ENCODE data around the gene NUDCD3.

NUDCD3 gene

DNA sequence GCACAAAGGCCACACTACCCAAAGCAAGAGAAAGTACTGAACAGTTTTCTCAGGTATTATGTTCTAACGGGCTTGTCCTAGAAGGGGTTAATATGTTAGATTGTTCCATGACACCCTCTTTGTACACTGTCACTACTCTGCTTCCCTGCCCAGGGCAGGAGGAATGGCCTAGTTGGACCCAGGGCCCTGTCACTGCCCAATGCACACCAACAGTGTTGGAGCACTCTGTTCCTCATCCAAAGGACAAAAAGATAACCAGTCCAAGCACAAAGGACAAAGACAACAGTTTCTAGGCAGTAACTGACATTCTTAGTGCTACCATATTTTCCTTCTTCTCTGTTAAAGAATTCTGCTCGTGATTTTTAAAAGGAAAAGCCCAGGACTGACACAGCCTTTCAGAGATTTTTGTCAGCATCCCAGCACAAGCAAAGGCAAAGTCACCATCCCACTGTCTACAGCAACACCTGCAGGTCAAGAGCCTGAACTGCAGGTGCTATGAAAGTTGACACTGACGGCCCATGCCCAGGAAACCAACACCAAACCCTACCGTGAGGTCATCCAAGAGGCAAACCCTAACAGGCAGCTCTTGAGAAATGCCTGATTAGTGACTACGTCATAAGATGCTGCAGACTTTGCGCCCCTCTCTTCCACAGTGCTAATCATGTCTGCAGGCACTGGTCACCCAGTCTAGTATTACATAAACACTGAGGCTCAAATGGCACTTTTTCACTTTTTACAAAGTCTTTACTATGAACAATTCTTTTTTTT is 13.2 kb downstream of the NUDCD3 start:
- peak; percentile 54 to 60 for DNase-seq

DNA sequence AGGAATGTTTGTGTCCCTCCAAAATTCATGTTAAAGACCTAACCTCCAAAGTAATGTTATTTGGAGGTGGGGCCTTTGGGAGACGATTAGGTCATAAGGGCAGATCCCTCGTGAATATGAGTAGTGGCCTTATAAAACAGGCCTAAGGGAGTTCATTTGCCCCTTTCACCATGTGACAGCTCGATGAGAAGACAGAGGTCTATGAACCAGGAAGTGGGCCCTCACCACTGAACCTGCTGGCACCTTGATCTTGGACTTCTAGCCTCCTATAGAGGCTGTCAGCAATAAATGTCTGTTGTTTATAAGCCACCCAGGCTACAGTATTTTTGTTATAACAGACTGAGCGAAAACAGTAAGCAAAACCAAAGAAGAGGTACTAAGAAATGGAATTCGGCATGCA is 14.1 kb downstream of the NUDCD3 start:
- no peak for DNase-seq

DNA sequence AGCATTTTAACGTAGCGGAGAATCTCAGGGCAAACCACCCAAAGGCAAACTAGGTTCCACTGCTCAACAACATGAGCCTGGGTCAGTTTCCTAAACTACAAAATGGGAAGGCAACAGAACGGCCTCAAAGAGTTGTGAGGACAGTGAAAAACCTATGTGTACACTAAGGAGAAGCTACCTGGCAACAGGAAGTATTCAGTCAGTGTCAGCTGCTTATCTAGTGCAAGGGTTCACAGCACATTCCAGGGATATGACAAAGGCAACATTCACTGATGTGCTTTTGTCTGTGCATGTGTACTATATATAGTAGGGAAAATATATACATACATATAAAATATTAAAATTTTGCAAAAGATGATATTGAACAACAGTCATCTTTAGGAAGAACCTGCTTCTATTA is 17.2 kb downstream of the NUDCD3 start:
- no peak for DNase-seq

DNA sequence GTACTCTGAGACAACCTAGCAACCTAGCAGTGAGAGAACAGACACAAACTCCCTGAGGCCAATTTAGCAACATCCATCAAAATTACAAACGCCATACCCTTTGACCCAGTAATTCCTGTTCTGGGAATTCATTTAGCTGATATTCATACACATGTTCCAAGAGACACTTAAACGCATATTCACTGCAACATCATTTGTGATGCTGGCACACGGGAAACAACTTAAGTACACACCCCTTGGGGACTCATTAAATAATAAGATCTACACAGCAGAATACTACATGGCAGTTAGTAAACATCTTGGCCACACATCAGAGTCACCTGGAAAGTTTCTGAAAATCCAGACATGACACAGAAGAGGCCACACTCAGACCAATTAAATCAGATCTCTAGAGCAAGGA is 17.6 kb downstream of the NUDCD3 start:
- no peak for DNase-seq

DNA sequence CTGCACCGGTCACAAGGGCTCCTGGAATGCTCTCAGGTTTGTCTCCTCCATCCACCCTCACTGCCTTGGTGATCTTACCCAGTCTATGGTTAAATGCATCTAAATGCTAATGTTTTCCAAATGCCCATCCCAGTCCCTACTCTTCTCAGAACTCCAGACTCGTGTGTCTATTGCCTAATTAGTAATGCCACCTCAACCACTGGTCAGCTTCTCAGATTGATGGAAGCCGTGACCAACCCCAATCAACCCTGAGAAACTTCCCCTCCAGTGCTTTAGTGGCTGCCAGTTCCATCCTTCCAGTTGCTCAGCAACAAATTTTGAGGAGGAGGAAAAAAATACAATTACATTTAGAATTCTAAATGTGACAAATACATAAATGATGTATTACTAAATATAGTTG is 18.6 kb downstream of the NUDCD3 start:
- DNase-seq, result no peak

DNA sequence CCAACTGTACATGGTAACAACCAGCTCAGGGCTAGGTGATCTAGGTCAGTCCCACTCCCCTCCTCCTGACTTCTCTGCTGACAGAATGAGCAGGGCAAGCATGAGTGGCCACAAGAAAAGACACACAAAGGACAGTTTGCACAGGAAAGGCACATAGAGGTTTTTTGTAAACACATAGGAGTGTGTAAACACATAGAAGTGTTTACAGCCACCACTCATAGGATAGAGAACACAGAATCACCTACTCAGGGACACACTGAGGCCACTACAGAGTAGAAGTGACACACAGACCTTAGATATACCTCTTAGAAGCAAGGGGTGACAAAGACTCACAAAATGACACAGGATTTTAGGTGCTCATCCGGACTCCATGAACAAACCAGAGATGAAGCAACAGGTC is 19.0 kb downstream of the NUDCD3 start:
- DNase-seq, result no peak

DNA sequence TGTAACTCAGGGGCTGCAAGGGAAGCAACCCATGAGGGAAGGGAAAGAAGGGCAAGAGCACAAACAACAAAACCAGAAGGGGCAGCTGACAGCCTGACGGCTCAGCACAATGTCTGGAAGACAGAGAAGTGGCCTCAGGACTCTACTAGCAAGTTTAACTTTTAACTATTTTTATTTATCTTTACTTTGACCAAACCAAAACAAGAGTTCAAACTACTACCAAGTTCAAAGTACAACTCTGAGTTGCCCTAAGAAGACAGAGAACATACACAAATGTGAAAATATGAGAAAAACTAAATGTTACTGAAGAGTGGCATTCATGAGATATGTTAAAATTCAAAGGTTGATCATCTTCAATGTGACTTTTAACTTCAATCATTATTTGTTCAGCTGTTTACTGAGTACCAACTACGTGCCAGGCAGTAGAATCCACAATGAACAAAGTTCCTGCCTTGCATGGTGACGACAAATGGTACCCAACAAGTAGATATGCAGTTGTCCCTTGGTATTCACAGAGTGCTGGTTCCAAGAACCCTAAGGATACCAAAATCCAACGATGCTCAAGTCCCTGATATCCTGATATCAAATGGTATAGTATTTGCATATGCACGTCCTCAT is 19.7 kb downstream of the NUDCD3 start:
- no peak for DNase-seq

DNA sequence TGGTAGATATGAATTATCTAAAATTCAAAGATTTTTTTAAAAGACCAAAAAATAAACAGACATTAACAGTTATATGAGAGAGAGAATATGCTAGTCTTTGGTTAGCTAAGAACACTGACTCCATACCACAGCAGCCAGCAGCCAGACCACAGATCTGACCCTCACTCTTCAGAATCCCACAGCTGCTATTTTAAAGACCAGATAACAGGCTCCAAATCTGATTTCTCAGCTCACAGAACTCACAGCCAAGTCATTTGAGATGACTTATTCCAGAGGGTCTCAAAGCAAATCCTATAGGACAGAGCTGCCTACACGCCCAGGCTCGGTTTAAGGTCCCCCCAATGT is 20.4 kb downstream of the NUDCD3 start:
- no peak for DNase-seq

DNA sequence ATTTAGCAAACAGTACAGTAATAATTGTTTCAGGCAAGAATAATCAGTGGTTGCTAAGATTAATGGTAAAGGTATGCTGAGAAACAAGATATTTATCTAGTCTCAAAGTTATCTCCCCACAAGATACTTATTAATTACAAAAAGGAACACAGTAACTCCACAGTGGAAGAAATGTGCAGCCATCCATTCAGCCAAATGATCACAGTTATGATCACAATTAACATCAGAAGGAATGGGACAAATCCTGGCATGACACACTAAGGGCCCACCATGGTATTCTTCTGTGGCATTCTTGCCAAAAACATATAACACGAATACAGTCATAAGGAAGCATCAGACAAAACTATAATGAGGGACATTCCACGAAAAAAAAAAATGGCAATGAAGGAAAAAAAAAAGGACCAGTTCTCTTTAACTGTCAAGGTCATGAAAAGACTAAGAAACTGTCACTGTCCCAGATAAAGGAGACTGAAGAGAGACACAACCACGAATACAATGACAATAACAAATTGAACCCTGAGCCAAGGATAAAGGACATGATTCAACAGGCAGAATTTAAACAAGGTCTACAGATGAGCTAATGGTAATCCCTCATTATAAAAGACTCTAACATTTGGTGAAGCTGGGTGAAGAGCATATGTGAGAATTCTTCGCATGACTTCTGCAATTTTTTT is 20.9 kb downstream of the NUDCD3 start:
- no peak for DNase-seq

DNA sequence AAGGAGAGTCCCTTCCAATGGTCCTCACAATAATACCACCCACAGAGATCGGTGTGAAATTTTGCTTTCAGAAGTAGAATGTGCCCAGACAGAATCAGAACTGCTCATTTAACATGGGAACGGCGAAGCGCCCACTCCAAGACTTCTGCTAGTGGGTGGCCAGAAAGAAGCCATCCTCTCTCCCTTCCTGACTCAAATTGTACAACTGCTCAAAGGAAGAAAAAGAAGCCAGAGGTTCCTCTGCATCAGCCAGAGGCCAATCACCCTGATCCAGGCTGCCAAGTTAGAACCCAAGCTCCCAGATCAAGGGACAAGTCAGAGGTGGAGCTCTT is 23.3 kb downstream of the NUDCD3 start:
- DNase-seq, result no peak

DNA sequence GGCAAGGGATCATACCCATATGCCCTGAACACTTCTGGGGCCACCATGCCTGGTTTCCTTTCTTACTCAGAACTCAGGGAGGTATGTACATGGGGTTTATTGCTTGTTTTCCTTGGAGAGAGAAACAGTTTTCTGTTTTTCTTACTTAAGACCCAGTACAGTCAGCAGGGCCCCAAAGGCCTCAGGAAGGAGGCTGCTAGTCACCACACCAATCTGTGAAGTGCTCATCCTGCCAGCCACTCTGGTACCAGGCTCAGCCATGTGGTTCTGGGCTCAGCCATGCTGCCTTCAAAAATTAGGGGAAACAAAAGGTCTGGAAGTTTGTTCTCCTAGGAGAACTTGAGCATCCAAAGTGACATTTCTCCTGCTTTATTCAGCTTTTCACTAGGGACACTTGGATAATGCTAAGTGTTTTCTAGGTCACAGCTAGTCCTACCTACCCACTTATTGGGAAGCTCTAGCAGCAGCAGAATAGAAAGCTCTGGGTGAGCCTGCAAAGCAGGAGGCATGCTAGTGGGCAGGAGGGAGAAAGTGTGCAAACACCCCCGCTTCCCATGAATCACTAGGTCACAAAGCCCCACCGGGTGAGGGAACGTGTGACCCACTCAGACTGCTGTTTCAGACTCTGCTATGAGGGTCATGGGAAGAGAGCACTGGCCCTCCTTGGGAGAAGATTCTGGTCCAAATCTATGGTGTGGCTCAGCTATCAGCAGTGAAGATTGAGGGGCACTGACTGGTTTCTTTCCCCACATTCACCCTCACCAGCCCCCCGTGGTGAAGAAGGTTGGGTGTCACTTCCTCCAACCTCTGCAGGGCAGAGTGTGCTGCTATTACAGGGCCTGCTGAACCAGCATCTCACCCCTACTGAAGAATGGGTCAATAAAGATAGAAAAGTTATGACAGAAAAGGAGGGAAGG is 23.9 kb downstream of the NUDCD3 start:
- DNase-seq, result no peak

DNA sequence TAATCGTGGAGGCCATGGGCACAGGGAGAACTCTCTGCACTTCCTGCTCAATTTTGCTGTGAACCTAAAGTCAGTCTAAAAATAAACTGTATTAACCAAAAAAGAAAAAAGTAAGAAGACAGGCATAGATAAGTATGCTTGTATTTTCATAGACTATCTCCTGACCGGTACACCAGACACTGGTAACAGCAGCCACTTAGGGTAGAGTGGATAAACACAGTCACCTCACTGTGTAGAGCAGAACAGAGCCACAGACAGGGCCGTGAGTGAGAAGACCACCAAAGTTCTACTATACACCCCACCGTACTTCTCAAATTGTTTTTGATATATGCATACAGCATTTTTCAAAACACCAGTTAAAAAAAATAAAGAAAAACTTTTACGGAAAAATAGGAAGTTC is 25.0 kb downstream of the NUDCD3 start:
- DNase-seq, result no peak

DNA sequence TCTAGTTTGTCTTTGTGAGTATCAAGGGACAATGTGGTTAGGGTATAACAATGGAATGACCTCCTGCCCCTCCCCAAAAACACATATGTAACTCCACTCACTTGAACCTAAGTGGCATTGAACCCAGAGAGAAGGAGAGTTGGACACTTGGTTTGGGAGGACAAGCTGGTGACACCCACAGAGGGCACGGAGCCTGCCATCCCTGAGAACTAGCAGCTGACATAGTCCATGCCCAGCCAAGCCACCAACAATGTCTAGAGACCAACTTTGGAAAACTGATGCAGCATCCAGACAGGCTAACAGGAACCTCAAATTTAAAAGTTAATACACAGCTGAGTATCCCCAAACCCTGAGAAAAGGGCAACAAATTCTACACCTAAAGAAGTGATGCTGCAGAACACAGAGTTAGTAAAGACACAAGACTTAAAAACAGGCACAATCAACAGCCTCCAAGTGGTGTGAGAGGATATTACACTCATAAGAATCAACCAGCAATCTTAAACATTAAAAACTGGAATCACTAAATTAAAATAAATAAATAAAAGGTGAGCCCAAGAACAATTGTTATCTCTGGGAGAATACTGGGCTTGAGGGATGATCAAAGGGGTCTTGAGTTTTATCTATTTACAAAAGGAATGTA is 27.2 kb downstream of the NUDCD3 start:
- no peak for DNase-seq

DNA sequence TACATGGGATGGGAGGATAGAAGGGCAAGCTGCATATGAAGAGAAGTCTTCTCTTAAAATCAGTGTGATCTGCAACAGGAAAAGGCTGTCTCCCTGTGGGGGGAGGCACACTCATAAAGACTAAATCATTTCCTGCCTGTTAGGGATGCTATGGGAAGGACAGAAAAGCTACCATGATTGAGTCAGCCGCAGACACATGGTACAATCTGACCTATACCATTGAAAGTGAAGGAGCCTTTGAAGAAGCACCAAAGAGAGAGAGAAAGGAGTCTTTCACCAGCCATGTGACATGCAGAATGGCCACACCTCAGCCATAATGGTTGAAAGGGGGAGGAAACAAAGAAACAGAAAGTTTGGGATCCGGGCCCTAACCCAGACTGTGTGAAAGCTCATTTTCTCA is 29.1 kb downstream of the NUDCD3 start:
- DNase-seq, result peak in 1 of 2 donors; percentile 13

DNA sequence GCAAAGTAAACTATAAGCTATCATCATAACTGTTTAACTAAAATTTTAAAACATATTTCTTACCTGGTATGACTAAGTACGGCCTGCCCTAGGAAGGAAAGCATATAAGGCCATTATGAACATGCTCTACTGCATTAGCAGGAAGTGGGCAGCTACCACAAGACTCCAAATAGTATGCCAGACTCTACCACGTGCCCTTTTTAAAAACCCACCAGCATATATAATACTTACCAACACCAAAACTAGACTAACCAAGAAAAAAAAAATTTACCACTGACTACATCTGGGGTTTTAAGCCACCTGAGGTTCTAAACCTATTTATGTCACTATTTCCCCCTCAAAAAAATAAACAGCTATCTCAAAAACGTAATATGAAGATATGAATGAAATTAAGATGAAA is 30.1 kb downstream of the NUDCD3 start:
- peak; percentile 22 to 40 for DNase-seq

DNA sequence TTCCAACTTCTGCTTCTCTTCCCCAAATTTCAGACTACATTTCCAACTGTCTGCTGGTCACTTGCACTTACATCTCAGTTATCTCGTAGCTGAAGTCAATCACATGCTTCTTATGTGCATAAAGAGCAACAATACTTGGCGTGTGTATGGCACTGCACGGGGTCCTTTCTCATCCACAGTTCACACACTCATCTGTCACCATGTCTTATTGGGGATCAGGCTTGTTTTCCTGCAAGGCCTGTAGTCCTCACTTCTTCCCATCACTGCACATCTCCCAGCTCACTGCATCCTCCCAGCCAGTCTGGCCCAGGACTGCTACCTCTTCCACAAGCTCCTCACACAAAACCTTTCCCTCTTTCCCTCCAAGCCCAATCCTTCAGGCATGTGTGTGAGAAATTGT is 35.3 kb downstream of the NUDCD3 start:
- DNase-seq, result no peak

DNA sequence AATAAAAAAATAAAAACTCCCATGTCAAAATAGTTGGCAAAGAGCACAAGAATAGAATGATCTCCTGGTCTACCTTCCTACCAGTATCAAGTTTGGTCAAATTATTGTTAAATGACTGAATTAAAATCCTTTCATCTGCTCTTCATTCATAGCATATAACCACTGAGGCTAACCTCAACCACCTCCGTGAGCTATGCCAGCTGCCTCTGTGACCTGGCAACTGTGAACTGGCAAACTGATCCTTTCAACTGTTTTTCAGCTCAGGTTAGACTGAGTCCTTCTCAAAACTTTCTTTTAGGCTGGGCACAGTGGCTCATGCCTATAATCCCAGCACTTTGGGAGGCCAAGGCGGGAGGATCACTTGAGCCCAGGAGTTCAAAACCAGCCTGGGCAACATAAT is 36.1 kb downstream of the NUDCD3 start:
- no peak for DNase-seq

DNA sequence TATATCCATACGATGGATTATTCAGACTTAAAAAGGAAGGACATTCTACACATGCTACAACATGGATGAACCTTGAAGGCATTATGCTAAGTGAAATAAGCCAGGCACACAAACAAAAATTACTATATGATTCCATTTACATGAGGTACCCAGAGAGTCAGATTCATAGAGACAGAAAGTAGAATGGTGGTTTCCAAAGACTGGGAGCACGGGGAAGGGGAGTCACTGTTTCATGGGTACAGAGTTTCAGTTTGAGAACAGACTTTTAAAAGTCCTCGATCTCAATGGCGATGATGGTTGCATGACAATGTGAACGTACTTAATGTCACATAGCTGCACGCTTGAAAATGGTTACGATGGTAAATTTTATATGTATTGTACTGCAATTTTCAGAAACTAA is 39.3 kb downstream of the NUDCD3 start:
- no peak for DNase-seq

DNA sequence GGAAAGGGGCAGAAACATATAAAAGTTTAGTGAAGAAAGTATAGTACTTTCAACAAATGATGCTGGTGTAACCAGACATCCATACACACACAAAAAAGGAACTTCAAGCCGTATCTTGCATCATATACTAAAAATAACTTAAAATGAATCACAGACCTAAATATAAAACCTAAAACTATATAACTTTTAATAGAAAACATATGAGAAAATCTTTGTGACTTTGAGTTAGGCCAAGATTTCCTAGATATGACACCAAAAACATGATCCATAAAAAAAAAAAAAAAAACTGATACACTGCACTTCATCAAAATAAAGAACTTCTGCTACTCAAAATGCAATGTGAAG is 40.9 kb downstream of the NUDCD3 start:
- DNase-seq, result no peak

DNA sequence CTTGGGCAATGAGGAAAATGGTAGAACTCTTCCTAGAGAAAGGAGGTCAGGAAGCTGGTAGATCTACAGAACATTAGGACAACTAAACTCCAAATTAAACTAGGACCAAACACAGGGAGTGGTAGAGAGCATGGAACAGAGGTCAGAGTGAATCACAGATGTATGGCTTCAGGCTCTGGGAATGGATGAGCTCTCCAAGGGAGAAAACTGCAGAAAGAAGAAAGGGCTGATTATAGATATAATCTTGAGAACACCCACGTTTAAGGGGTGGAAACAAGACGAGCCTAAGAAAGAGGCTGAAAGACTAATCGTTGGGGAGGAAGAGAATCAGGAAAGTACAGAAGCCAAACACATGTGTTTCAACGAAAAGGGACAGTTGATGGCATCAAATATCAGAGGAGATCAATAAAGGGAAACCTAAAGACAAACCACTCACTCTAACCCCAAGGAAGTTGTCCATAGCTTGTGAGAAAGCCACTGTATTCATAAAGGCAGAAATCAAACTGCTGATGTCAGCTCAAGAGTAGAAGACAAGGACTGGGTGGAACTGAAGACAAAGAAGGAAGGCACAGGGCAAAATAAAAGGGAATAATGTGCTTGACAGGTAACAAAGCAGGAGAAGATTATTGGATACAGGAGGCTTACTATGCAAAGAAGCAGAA is 41.4 kb downstream of the NUDCD3 start:
- DNase-seq, result no peak

DNA sequence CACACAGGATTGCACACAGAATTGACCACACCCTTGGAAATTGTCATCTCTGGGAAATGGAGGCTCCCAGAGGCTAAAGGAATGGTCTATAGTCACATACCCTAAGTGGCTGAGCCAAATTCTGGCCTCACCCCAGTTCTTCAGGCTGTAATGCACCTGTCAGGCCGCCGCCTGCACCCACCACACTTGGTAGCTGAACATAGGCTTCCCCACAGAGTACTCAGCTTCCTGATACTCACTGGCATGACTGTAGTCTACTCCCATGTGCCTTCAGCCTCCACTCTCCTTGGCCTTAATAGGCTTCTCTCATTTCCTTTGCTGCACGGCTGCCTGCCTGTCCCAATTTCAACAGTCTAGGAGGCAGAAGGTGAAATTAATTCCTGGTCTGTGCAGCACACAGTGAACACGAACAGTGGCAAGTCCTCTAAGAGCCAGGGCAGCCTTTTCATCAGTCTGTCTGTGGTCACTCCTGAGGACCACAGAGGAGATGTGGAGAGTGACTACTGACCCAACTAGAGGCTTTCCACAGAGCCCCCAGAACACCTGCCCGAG is 42.5 kb downstream of the NUDCD3 start:
- DNase-seq, result no peak

DNA sequence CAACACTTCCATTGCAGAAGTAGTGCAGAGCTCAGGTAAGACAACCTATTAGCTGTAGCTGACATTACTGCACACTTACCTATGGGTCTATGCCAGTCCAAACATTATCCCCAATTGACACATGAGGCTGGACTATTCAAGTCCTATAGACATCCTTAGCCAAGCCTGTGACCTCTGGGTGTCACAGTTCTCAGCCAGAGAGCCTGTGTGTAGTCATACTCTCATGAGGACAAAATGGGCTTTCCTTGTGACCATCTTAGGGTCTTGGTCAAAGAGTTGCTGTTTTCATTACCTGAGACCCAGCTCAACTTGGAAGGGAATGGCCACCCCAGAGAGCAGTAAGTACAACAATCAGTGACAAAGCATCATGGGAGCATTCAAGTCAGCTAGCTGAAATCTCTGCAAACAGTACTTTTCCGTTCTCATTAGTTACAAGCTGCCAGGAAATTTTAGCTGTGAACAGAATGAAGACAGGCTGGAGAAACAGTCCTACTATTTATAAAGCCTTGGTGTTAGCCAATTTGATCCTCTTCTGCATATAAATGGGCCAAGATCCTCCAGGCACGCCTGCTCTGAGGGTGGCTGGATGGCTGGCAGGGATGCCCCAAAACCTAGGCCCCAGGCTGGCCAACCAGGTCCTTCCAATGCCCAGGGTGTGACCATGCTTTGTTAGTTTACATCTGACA is 44.3 kb downstream of the NUDCD3 start:
- DNase-seq, result no peak

Data from stimulated activated CD4-positive, alpha-beta T cell treated with anti-CD3 and anti-CD28 coated beads, Interleukin-2, amount 100 ng/mL, for 24 hours (primary cell).